ENCODE measurements around the gene NT5C2.

DNA sequence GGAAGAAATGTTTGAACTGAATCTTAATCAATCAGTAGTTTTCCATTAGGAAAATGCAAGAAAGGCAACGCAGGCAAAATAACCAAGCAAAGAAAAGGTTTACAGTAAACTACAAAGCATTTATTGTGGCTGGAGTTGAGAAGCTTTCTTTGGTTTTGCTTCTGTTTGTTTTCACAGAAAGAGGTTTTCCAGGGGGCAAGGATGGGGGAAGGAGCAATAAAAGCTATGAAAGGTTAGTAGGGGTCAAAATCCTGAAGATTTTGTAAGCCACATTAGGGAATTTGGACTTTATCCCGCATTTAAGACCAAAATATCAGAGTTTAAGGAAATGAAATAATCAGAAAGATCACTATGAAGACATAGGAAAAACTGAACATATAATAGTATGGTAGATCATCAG is 51.1 kb downstream of the NT5C2 start:
- TF ChIP-seq CTCF (IDR thresholded peaks at IDR 0.05 in 8 of 11, conservative IDR thresholded peaks at IDR 0.05 in 3 of 11) (no peak), POLR2AphosphoS5 (IDR thresholded peaks at IDR 0.05) (no peak), POLR2A (IDR thresholded peaks at IDR 0.05) (no peak)
